ENCODE measurements around the gene PTPN6. TPM values are rescaled to one million over a fixed set of nuclear protein-coding genes. Genes with fewer than 3 reads are reported as not detected.

The PTPN6 gene
- total RNA-seq, 1 donor from 2014 or later: 6.0 TPM

DNA sequence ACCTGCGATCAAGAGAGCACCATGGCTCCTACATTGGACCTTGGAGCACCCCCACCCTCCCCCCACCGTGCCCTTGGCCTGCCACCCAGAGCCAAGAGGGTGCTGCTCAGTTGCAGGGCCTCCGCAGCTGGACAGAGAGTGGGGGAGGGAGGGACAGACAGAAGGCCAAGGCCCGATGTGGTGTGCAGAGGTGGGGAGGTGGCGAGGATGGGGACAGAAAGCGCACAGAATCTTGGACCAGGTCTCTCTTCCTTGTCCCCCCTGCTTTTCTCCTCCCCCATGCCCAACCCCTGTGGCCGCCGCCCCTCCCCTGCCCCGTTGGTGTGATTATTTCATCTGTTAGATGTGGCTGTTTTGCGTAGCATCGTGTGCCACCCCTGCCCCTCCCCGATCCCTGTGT, 9.4 kb upstream of the PTPN6 start:
- H3K4me1 Mint-ChIP-seq: peaks cover 50% of the 10 kb centered on the region
- H4K20me1 ChIP-seq (ENCODE audit: low read depth): peaks cover 13% of the 10 kb centered on the region

DNA sequence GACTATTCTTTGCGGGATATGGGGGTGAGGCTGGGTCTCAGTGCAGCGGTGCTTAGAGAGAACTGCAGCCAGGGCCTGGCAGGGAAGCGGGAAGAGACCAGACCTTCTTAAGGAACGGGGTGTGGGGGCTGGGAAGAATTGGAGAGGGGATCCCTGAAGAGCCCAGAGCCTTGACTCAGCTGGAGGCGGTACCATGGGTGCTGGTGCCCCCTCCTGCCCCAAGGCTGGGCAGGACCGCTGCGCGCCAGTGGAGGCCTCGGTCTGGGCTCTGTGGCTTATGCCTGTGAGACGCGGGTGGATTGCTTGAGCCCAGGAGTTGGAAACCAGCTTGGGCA, 8.9 kb upstream of the PTPN6 start:
- Mint-ChIP-seq H3K36me3 (peaks cover 23% of the 10 kb centered on the region), H3K4me3 (peak overlapping the region; percentile 55), H3K9me3 (no peaks in the 10 kb centered on the region), H3K4me1 (peaks cover 51% of the 10 kb centered on the region), H3K27ac (peak overlapping the region; percentile 44), H3K27me3 (ENCODE audit: insufficient read depth, low read depth) (peaks cover 32% of the 10 kb centered on the region)
- Histone ChIP-seq H3F3A (ENCODE audit: low read depth) (peaks cover 78% of the 10 kb centered on the region), H3K9ac (no peak overlapping the region), H3K4me1 (peaks cover 25% of the 10 kb centered on the region), H3K79me2 (ENCODE audit: low read depth) (peaks cover 29% of the 10 kb centered on the region), H3K4me3 (no peak overlapping the region), H3K36me3 (no peaks in the 10 kb centered on the region), H3K27ac (no peak overlapping the region), H2AFZ (replicated peaks) (no peak overlapping the region), H3K9me3 (ENCODE audit: low read depth) (no peaks in the 10 kb centered on the region), H4K20me1 (ENCODE audit: low read depth) (peaks cover 11% of the 10 kb centered on the region), H3K27me3 (no peaks in the 10 kb centered on the region), H3K4me2 (no peak overlapping the region)
- TF ChIP-seq EZH2phosphoT487 (IDR thresholded peaks at IDR 0.05) (no peak), EZH2 (IDR thresholded peaks at IDR 0.05) (no peak)
- TF ChIP-seq, protein P1, sequence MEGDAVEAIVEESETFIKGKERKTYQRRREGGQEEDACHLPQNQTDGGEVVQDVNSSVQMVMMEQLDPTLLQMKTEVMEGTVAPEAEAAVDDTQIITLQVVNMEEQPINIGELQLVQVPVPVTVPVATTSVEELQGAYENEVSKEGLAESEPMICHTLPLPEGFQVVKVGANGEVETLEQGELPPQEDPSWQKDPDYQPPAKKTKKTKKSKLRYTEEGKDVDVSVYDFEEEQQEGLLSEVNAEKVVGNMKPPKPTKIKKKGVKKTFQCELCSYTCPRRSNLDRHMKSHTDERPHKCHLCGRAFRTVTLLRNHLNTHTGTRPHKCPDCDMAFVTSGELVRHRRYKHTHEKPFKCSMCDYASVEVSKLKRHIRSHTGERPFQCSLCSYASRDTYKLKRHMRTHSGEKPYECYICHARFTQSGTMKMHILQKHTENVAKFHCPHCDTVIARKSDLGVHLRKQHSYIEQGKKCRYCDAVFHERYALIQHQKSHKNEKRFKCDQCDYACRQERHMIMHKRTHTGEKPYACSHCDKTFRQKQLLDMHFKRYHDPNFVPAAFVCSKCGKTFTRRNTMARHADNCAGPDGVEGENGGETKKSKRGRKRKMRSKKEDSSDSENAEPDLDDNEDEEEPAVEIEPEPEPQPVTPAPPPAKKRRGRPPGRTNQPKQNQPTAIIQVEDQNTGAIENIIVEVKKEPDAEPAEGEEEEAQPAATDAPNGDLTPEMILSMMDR (IDR thresholded peaks at IDR 0.05): no peak
- no peak for DNase-seq (ENCODE audit: low spot score)

More for the DNA sequence above, 9.4 kb upstream of the PTPN6 start:
- Mint-ChIP-seq H3K27me3 (ENCODE audit: insufficient read depth, low read depth) (peaks cover 32% of the 10 kb centered on the region), H3K36me3 (peaks cover 20% of the 10 kb centered on the region), H3K4me3 (no peak overlapping the region), H3K27ac (no peak overlapping the region), H3K9me3 (no peaks in the 10 kb centered on the region)
- H3K9me3 ChIP-seq (ENCODE audit: low read depth): no peaks in the 10 kb centered on the region
- DNase-seq (ENCODE audit: low spot score): no peak
- H3K4me3 ChIP-seq: no peak overlapping the region
- no peak overlapping the region for H3K9ac ChIP-seq
- H3K27me3 ChIP-seq: no peaks in the 10 kb centered on the region
- H3K36me3 ChIP-seq: no peaks in the 10 kb centered on the region
- H3K27ac ChIP-seq: no peak overlapping the region
- H3K79me2 ChIP-seq (ENCODE audit: low read depth): peaks cover 29% of the 10 kb centered on the region
- H3K4me1 ChIP-seq: peaks cover 29% of the 10 kb centered on the region
- no peak overlapping the region for H2AFZ ChIP-seq (replicated peaks)
- TF ChIP-seq EZH2 (IDR thresholded peaks at IDR 0.05) (no peak), EZH2phosphoT487 (IDR thresholded peaks at IDR 0.05) (no peak)
- no peak overlapping the region for H3K4me2 ChIP-seq
- H3F3A ChIP-seq (ENCODE audit: low read depth): peaks cover 78% of the 10 kb centered on the region

DNA sequence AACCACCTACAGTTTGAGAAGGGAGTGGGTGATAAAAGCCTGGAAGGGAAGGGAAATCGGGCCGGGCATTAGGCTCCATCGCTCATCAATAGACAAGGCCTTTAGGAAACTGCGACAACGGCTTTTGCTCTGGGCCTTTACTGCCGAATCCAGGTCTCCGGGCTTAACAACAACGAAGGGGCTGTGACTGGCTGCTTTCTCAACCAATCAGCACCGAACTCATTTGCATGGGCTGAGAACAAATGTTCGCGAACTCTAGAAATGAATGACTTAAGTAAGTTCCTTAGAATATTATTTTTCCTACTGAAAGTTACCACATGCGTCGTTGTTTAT, 7.8 kb upstream of the PTPN6 start:
- Mint-ChIP-seq H3K27ac (peak overlapping the region; percentile 99), H3K36me3 (peaks cover 23% of the 10 kb centered on the region), H3K4me3 (peak overlapping the region; percentile 96), H3K4me1 (peaks cover 47% of the 10 kb centered on the region), H3K27me3 (ENCODE audit: insufficient read depth, low read depth) (peaks cover 28% of the 10 kb centered on the region), H3K9me3 (no peaks in the 10 kb centered on the region)
- no peaks in the 10 kb centered on the region for H3K9me3 ChIP-seq (ENCODE audit: low read depth)
- no peaks in the 10 kb centered on the region for H3K36me3 ChIP-seq
- peaks cover 27% of the 10 kb centered on the region for H3K79me2 ChIP-seq (ENCODE audit: low read depth)
- no peaks in the 10 kb centered on the region for H3K27me3 ChIP-seq
- peaks cover 11% of the 10 kb centered on the region for H4K20me1 ChIP-seq (ENCODE audit: low read depth)
- peak overlapping the region; percentile 56 for H3K4me3 ChIP-seq
- peak overlapping the region; percentile 77 for H3K4me2 ChIP-seq
- peak overlapping the region; percentile 64 for H3K9ac ChIP-seq
- peak overlapping the region; percentile 100 for H3K27ac ChIP-seq
- DNase-seq (ENCODE audit: low spot score): peak; percentile 95
- H3K4me1 ChIP-seq: peaks cover 21% of the 10 kb centered on the region
- TF ChIP-seq EZH2phosphoT487 (IDR thresholded peaks at IDR 0.05) (no peak), EZH2 (IDR thresholded peaks at IDR 0.05) (no peak)
- TF ChIP-seq, protein P1 (IDR thresholded peaks at IDR 0.05): no peak
- peaks cover 70% of the 10 kb centered on the region for H3F3A ChIP-seq (ENCODE audit: low read depth)
- H2AFZ ChIP-seq (replicated peaks): no peak overlapping the region

DNA sequence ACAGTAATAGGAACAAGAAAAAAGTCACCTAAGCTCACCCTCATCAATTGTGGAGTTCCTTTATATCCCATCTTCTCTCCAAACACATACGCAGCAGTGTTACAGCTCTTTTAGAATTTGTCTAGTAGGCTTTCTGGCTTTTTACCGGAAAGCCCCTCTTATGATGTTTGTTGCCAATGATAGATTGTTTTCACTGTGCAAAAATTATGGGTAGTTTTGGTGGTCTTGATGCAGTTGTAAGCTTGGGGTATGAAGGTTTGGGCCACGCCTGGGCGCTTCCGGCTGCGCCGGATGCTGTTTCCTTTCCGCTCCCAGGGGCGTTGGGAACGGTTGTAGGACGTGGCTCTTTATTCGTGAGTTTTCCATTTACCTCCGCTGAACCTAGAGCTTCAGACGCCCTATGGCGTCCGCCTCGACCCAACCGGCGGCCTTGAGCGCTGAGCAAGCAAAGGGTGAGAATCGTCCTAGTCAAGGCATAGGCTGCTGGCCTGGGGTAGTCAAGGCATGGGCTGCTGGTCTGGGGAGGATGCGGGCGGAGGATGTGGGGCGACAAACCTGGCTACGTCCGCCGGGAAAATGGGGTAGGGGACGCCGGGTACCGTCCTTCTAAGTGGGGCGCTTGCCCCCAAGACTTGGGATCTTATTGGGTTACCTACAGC, 7.3 kb upstream of the PTPN6 start, which contains the start of the genes C12orf57 and RNU7-1:
Gene C12orf57, plus strand, starts transcription at position 301 of the 659 bp plus-strand sequence. Its CDS starts 100 bp downstream, at position 401.
Gene RNU7-1, plus strand, starts transcription at position 95 of the 659 bp plus-strand sequence.
- H3K27ac ChIP-seq: peak within 1 kb of the TSS; percentile 100
- peaks cover 20% of the 10 kb centered on the region for H3K4me1 ChIP-seq
- H3K36me3 ChIP-seq: no peaks in the 10 kb centered on the region
- TF ChIP-seq, protein P1 (IDR thresholded peaks at IDR 0.05): no peak
- no peak for TF ChIP-seq EZH2 (IDR thresholded peaks at IDR 0.05)
- no peak for TF ChIP-seq EZH2phosphoT487 (IDR thresholded peaks at IDR 0.05)
- H3K27me3 ChIP-seq: no peaks in the 10 kb centered on the region
- peak within 1 kb of the TSS; percentile 99 for H3K27ac Mint-ChIP-seq
- peak; percentile 90 for DNase-seq (ENCODE audit: low spot score)
- peaks cover 23% of the 10 kb centered on the region for H3K36me3 Mint-ChIP-seq
- peaks cover 28% of the 10 kb centered on the region for H3K27me3 Mint-ChIP-seq (ENCODE audit: insufficient read depth, low read depth)
- H3K9ac ChIP-seq: peak within 1 kb of the TSS; percentile 64
- H3K79me2 ChIP-seq (ENCODE audit: low read depth): peaks cover 22% of the 10 kb centered on the region
- no peaks in the 10 kb centered on the region for H3K9me3 Mint-ChIP-seq
- H3K9me3 ChIP-seq (ENCODE audit: low read depth): no peaks in the 10 kb centered on the region
- peak within 1 kb of the TSS; percentile 56 for H3K4me3 ChIP-seq
- H3F3A ChIP-seq (ENCODE audit: low read depth): peaks cover 68% of the 10 kb centered on the region
- peaks cover 11% of the 10 kb centered on the region for H4K20me1 ChIP-seq (ENCODE audit: low read depth)
- peak within 1 kb of the TSS; percentile 77 for H3K4me2 ChIP-seq
- peaks cover 47% of the 10 kb centered on the region for H3K4me1 Mint-ChIP-seq
- peak within 1 kb of the TSS; percentile 96 for H3K4me3 Mint-ChIP-seq
- H2AFZ ChIP-seq (replicated peaks): no peak within 1 kb of the TSS

Measured in neural progenitor cell (in vitro differentiated cells).